Eye (tissue), 1 donor: ENCODE data around the gene ABCF1.

Experiments used
- DNase-seq: peaks from one replicate; pipeline ENCODE4 v3.0.0-alpha.2; 2015

Gene ABCF1

DNA sequence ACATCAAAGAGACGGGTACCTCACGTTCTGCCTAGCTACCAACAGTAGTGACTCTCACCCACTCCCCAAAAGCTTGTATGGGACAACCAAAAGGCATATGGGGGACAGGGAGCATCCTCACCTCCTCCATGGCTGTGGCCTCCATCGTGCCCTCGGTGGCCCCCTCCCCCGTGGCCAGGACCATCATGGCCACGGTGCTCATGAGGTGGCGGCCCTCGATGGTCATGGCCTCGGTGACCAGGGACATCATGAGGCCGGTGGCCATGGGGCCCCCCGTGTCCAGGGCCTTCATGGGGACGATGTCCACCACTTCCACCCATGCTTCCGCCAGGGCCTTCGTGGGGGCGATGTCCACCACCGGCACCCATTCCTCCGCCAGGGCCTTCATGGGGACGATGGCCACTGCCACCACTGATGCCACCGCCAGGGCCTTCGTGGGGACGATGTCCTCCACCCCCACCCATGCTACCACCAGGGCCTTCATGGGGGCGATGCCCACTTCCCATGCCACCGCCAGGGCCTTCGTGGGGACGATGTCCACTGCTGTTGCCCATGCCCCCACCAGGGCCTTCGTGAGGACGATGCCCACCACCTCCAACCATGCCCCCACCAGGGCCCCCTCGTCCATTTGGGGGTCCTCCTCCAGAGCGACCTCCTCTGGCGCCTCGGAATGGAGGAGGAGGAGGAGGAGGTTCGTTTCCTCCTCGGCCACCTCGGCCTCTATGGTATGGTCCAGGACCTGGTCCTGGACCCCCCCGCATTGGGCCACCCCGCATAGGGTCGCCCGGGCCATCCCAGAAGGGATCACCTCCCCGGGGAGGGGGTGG, 30.8 kb downstream of the ABCF1 start:
- no peak for DNase-seq

DNA sequence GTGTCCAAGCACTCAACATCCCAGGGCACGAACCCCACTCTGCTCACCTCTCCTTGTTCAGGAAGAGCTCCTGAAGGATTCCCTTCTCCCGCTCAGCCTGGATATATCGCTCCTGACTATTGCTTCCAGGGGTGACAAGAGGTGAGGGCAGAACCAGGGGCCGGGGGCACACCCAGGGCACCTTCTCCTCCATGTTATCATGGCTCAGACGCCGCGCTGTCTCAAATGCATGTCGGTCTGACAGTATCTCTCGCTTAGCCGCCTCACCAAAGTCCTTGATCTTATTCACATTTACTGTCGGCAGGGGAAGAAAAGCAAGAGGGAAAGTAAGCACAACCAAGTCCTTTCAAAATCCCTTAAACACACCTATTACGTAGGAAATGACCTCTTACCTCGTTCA, 32.7 kb downstream of the ABCF1 start:
- no peak for DNase-seq

DNA sequence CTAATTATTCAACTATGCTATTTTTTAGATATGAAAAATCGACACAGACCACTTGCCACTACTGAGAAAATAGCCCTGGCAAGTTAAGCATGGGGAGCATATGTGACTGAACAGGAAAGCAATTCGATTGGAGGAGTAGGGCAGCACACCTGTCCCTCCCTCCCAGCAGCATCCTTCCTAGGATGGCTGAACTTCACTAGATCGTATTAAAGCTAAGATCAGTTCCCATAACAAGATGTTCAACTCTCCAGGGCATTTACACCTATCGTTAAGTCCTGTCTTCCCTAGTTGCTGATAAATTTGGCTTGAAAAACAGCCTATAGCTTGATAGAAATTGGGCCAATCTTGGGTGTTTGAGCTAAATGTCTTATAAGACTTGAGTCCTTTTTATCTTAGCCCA, 38.8 kb downstream of the ABCF1 start:
- no peak for DNase-seq

DNA sequence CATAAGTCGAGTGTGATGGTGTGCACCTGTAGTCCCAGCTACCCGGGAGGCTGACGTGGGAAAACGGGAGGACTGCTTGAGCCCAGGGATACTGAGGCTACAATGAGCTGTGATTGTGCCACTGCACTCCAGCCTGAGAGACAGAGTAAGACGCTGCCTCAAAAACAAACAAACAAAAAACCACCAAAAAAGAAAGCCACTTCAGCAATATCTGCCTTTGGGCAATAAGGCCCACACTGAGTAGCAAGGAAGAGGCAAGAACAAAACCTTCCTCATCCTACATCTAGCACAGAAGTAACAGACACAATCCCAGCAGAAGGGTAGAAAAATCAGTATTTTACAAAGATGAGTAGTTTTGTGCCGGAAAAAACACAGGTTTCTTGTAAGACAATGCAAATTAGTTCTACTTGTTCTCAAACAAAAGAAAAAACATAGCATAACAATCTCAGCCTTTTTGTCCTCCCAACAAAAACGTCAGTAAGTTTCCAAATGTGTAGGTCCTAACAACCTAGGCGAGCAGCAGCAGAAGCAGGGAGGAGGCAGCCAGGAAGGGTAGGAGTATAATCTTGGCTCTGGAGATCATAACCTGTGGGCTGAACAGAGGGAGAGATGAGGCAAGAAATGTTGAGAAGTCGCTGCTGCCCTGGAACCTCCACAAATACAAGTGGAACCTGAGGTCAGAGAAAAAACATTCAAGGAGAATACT, 40.1 kb downstream of the ABCF1 start:
- no peak for DNase-seq

DNA sequence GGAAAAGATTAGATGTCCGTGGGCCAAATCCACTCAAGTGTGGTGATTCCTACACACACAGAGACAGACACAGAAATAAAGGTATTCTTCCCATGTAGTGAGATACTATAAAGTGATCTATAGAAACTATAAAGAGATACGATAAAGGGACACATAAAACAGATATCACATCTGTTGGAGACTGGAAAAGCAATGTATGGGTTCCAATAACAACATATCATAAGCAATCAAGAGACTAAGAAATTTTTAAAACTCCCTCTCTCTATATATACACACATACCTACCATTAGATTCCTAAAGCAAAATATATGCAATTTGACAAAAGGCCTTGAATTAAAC, 40.6 kb downstream of the ABCF1 start:
- no peak for DNase-seq

DNA sequence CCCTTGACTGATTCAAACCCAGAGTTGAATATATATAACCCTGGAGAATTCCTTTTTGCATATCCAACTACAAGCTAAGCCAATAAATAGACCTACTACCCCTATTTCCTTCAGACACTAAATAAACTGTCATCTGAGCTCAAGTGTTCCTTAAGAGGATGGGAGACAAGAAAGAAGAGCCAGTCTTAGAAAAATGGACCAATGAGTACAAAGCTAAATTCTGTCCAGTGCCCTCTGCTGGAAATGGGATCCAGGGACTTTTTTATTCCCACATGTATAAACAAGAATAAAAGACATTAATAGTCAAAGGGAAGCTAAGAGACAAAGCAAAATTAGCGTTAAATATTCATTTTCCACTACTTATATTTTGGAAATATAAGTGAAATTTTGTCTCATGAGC, 41.0 kb downstream of the ABCF1 start:
- no peak for DNase-seq

DNA sequence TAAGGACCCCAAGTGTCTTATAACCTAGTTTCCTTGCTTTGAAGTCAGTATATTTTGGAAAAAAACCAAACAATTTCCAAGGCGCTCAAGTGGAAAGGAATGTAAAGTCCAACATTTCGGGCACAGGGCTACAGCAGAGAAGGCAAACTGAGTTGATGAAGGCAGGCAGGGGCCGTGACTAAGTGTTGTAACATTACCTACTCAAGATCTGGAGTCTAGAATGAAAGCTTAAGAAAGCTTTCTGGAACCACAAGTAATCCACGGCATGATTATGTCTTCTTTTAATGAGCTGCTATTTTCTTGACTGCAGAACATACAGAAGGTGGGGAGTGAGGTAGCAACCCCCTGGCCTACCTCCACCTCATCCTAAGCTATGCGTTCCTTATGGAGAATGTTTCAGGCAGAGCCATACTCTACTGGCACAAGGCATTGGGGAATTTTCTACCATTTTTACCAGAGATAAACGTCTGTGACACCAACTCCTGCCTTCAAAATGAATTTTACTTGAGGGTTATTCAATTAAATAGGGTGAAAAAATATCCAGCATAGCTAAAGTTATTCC, 41.5 kb downstream of the ABCF1 start:
- peak; percentile 67 for DNase-seq

DNA sequence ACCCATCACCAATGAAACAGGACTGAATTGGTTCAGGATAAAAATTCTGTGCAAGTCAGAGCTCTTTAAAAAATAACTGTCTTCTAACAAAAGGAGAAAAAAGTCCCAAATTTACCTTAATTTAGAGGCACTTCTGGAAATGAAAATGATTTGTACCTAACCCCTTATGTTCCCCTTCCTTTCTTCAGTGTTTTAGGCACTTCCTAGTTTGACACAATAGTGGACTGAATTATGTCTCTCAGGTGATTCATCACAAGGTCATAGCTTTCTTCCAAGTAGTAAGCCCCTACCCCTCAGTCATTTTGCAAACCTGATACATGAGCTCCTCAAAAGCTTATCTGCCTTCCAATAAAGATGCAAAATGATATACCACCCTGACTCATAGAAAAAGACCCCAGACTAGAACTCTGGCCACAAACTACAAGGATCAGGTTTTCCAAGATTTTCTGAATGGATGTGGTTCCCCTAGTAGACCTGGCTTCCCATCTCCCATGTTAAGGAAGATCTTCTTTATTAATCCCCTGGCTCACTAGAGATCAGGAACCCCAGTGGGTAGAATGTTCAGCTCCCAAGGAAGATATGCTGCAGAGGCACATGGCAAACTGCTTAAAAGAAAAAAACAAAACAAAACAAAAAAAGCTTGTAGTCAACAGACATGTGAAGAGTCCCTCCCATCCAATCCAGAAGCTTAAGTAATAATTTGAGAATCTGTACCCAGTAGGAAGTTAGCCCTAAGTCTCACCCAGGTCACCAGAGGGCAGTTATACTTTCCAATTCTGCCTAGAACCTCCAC, 42.2 kb downstream of the ABCF1 start:
- DNase-seq: no peak

DNA sequence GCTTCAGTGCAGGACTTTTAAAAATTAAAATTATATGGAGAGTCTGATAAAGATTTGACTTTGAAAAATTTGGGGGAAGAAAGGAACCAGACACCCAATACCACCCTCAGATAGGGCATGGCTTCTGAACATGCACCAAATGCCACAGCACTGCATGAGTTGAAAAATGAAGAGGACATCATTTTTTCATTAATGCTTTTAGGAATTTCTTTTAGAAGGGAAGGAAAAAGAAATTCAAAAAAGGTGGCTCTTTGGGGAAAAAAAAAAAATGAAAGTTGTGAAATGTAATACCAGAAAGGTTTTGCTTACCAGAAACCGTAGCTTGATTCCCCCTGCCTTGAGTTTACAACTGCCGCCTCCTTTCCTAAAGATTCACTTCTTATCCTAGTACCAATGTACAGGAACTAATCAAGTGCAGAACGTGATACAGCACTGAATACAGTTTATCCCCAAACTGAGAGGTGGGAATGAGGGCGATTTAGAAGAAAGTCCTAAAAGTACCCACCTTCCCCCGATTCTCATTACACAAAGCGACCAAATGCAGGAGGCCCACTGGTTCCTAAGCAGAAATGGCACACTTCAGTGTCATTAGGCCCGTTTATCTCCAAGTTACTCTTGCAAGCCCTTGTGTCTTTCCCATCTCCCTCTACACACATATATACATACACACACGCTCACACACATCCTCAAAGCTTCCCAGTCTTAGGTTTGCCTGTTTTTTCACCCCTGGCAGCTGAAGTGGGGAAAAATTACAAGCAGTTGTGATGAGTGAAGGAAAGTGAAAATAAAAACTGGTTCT, 43.0 kb downstream of the ABCF1 start:
- no peak for DNase-seq

DNA sequence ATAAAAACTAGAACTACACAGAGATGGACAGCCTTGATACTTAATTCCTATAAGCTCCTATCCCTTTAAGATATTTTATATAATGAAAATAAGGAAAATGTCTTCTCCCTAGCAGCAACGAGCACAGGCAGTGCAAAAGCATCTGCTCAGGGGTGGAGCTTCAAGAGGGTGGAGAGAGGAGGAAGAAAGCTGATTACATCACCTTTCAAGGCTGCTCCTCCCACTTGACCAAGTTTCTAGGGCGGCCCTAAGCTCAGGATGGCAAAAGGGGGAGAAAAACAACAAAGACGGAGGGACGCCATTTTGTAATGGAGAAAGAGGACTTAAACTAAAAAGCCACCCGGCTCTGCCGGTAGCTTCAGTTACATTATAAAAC, 43.6 kb downstream of the ABCF1 start:
- peak; percentile 99 for DNase-seq

DNA sequence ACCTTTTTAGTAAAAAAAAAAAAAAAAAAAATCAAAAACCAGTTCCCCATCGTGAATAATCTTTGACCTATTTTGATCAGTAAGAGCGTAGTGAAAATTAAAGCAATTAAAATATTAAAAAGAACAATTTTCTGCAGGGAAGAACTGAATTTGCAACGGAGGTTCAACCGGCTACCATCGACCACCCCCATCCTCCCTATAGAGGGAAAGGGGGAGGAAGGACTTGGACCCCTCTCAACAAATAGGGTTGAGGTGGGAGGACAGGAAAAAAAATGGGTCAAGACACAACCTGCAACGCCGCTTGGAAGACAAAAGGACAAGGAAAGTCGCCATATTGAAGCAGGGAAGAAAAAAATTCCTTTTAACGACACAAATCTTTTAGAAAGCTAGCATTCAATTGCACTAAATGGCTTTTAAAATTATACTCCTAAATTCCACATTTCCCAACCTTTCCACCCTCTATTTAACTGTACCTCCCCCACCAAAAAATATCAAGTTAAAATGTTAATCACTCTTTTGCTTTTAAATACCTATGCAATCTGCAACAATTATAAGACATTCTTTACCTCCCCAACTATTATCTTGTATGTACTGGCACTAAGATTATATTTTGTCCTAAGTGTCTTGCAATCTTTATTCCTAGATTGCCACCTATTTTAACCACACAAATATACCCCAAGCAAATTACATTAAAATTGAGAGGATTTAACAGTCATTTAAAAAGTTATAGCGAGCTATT, 44.1 kb downstream of the ABCF1 start:
- DNase-seq: peak; percentile 93

DNA sequence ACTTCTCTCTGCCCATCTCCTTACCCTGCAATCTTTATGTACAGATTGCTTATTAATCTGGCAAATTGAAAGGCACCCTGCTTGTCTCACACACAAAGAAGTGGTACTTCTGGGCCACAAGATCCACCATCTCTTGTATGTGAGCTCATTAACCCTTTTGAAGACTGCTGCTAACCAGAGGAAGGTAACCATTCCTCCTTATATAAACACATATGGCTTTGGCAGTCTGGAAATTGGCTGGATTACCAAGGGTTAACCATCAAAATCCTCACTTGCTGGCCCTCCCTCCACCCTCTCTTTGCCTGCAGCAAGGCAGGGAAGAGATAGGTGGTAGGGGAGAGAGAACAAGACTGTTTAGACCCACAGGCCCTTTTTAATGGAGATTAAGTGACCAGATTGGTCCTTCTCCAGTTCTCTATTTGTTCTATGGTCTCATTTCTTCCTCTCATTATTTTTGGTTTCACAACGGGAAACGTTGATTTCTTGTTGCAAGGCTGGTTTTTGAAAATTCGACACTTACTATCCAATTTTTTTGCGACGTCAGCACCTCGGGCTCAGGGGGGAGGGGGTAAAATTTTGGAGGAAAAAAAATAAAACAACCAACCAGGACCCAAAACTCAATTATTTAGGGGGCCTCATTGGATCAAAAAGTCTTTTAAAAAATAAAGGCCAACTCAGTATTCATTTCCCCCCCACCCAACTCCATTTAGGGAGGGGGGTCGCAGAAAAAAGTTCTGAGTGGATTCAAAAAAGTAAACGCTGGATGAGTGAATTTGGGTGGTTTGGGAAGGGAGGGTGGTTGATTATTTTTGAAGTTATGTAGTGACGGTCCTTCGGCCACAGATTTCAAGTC, 44.9 kb downstream of the ABCF1 start:
- DNase-seq: peak; percentile 88

DNA sequence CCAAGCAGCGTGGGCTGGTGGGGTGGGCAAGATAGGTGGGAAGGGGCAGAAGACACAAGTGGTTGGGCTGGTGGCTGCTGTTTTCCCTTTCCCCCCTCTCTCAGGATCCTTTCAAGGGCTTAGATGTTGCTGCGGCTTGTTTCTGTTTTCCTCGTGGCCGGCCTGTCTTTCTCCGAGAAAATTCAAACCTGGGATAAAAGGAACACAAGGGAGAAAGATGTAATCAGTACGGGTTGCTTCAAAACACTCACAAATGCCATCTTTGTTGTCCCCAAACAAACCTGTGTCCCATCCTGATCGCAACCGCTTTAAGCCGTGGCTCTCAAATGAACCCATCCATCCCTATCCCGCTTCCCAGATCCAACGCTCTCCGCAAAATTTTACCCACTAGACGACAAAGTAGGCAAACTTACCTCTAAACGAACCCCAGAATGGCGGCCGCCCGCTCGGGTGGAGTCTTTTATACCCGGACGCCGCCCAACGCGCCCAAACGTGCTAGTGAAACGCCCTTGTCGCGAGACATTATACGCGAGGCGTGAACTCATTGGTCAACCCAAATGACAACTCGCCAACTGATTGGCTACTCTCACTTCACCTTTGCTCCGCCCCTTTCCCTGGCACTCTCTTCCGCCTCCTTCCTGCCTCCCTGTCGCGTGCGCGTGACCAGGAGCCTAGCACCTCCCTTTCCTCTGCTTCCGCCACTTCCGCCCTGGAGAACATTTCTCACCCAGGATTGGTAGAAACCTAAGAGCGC, 45.7 kb downstream of the ABCF1 start, which contains the start of gene PPP1R10:
PPP1R10 (minus strand) TSS at position 433 of the 754 bp plus-strand sequence. CDS start 7,299 bp downstream, outside the sequence.
- peak; percentile 100 for DNase-seq

DNA sequence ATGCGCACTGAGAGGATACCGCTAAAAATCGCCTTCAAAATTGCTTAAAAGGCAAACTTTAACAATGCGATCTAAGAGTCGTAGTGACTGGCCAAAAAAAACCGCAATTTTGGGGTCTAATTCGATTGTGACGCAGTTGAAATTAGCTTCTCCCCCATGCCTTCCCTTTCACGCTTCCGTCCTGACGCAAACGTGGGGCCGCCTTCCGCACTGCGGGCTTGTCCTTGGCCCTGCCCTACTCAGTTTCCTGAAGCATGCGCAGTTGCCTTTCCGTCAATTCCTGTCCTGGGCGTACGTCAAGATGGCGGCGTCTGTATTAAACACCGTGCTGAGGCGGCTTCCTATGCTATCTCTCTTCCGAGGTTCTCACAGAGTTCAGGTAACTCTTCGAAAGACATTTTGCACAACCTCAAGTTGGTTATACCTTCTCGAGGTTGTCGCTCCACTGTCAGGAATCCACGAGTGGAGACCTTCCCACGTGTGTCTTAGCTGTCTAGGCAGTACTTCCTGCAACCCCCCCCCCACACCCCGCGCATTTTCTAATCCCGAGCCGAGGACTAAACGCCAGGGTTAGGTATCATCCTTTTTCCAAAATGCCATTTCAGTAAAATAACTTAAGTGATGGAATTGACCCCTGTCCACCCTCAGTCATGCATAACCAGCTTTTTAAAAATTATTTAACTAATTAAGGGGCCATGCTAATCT, 46.5 kb downstream of the ABCF1 start, which contains the start of gene MRPS18B:
MRPS18B (plus strand) TSS at position 276 of the 705 bp plus-strand sequence; CDS start at position 302, 26 bp downstream.
- peak; percentile 100 for DNase-seq

DNA sequence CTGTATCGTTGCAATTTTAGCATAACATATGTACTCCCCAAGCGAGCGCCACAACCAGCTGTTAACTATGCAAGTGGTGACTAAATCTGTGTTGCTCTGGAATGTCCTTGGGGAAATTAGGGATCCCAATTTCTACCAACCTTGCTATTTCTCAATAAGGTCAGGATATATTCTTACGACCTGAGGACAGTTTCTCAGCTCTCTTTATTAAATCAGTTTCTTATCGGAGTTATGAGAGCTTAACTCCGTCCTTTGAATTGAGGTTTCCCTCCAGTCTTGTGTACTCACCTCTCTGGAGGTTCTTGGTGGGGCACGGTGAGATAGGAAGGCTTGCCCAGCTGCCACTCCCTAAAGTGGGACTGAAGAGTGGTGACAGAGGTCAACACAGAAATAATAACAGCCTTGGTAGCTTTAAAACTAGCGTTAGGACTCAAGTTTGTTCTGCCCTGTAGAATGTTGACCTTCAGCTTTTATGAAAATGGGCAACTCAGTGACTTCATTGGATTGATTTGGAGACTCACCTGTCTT, 47.1 kb downstream of the ABCF1 start:
- DNase-seq: no peak

DNA sequence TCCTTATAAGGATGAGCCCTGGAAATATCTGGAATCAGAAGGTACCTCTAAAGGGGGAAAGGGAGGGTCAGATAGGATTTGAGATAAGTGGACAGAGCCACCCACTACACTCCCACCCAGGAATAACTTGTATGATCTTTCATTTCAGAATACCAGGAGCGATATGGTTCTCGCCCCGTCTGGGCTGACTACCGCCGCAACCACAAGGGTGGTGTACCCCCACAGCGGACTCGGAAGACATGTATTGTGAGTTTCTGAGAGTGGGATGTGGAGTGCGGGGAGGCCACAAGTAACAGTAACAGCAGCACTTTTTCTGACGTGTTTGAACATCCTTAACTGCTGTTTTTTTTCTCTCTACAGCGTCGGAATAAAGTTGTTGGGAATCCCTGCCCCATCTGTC, 48.3 kb downstream of the ABCF1 start:
- no peak for DNase-seq

DNA sequence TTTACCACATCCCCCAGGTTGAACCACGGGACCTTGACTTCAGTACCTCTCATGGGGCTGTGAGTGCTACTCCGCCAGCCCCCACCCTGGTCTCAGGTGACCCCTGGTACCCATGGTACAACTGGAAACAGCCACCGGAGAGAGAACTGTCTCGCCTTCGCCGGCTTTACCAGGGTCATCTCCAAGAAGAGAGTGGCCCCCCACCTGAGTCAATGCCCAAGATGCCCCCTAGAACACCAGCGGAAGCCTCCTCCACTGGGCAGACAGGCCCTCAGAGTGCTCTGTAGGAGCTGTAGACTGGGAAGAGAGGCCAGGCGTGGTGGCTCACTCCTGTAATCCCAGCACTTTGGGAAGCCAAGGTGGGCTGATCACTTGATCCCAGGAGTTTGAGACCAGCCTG, 54.3 kb downstream of the ABCF1 start:
- DNase-seq: no peak

DNA sequence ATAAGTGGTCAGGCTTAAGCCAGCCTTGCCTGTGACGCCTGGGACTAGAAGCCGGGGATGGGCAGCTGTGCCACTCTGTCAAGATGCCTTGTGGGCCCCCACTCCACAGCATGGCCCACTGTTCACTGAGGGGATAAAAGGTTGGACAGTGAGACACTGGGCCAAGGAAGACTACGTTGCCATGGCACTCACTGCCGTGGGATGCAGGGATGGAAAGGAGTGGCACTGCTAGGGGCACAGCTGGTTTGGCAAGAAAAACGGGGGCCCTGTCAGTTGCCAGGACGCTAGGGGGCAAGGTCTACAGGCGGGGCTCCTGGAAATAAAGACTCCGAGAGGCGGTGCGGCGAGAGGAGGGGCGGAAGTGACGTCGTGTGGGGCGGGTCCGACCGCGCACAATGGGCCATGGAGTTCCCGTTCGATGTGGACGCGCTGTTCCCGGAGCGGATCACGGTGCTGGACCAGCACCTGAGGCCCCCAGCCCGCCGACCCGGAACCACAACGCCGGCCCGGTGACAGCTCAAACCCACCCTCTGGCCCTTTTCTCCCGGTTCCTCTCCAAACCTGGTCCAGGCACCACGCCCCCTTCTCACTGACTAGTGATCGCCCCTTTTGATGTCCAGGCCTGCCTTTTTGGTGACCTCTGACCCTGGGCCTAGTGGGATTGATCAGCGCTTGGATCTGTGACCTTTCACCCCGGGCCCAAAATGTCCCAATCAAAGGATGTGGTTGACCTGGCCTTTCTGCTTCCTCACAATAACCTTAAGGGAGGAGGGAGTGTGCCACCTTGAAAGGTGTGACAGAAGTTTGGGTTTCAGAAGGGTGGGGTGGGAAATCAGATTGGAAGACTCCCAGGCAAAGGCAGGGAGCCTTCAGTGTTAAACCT, 55.5 kb downstream of the ABCF1 start, which contains the start of gene ATAT1:
ATAT1 (plus strand) TSS at position 391 of the 883 bp plus-strand sequence.
- DNase-seq: peak; percentile 94
